NCI-H2196 treated with DMSO at 0.1 percent for 48 hours (cell line): ENCODE results near the gene TMEM95.
"Not testable (repeated sequence)": the region's sequence is repeated elsewhere in the genome, so short reads cannot be mapped to it uniquely, and the experiment has no call there.

Experiments
- DNase-seq: peaks from one replicate; lab custom pipeline; 2025; ENCODE audit not compliant: unreplicated experiment; lab: John Stamatoyannopoulos, UW

The TMEM95 gene

GRCh38 chr17:7346761-7347614 lies 8.0 kb upstream of the TMEM95 start:
- DNase-seq, result no peak

- no peak for DNase-seq
Measured at GRCh38 chr17:7347630-7348477, 7.1 kb upstream of the TMEM95 start.

GRCh38 chr17:7348478-7349242 lies 6.3 kb upstream of the TMEM95 start:
- DNase-seq, result no peak

GRCh38 chr17:7351665-7352502 lies 3.1 kb upstream of the TMEM95 start, which contains the start of gene KCTD11:
KCTD11 (plus strand) TSS chr17:7352162.
- DNase-seq, result peak; percentile 14

GRCh38 chr17:7352503-7352889 lies 2.5 kb upstream of the TMEM95 start:
- DNase-seq, result no peak

- no peak for DNase-seq
Measured at GRCh38 chr17:7352910-7353635, 1.9 kb upstream of the TMEM95 start.

GRCh38 chr17:7354262-7354843 lies 603 bp upstream of the TMEM95 start:
- DNase-seq, result no peak

GRCh38 chr17:7355573-7355972 lies 617 bp downstream of the TMEM95 start:
- no peak for DNase-seq

- peak; percentile 48 for DNase-seq
Measured at GRCh38 chr17:7356072-7356549, 1.2 kb downstream of the TMEM95 start.

- DNase-seq, result no peak
Measured at GRCh38 chr17:7356756-7357155, 1.8 kb downstream of the TMEM95 start.

- no peak for DNase-seq
Measured at GRCh38 chr17:7357381-7357780, 2.4 kb downstream of the TMEM95 start.

- no peak for DNase-seq
Measured at GRCh38 chr17:7361906-7362305, 7.0 kb downstream of the TMEM95 start.

GRCh38 chr17:7363311-7363710 lies 8.4 kb downstream of the TMEM95 start:
- DNase-seq, result no peak

GRCh38 chr17:7365963-7366362 lies 11.0 kb downstream of the TMEM95 start:
- DNase-seq, result not testable (repeated sequence)

- no peak for DNase-seq
Measured at GRCh38 chr17:7367083-7367482, 12.1 kb downstream of the TMEM95 start.

- DNase-seq, result no peak
Measured at GRCh38 chr17:7367918-7368598, 13.1 kb downstream of the TMEM95 start.

GRCh38 chr17:7368599-7368994 lies 13.6 kb downstream of the TMEM95 start:
- DNase-seq, result not testable (repeated sequence)

GRCh38 chr17:7369825-7370224 lies 14.9 kb downstream of the TMEM95 start:
- no peak for DNase-seq

- DNase-seq, result no peak
Measured at GRCh38 chr17:7370853-7371252, 15.9 kb downstream of the TMEM95 start.
